ENCODE results near the gene CASP6. TPM values are rescaled to one million over a fixed set of nuclear protein-coding genes. Genes with fewer than 3 reads are reported as not detected.

The CASP6 gene
- 23.1 and 72.9 TPM in 2 replicates for total RNA-seq (2014; rRNA removed; shearing (Covaris generic))

DNA sequence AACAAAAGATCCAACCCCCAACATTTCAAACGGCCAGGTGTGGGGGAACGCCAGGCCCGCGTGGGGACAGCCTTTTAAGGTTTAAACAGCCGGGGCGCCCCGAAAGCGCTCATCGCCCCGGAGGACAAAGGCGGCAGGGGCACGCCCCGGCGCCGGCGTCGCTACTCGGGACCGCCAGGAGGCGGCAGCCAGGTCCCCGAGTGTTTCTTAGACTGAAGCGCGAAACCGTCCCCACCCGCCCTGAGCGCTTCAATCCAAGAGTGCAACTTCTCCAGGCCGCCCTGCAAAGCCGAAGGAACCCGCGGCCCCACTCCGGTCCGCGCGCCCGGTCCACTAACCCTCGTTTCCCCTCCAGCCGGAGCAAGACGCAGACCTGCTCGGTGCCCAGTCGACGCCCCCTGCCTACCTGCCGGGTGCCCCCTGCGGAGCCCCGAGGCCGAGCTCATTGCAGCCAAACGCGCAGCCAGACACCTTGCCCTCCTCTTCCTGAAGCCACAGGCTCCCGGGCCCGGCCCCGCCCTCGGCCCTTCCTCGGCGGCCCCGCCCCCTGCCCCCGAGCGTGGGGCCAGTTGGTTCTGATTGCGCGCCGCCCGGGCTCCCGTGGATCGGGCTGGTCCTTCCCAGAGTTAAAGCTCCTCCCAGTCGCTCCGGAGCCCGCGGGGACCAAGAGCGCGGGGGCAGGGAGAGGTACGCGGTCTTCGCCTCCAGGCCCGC, at the start of gene CASP6:
Gene CASP6, minus strand, starts transcription at position 496 of the 714 bp plus-strand sequence. Its CDS starts 50 bp downstream, at position 446.
- DNase-seq (ENCODE audit: low spot score), result peak; percentile 72
- in situ Hi-C loops (cut with HindIII; ENCODE audit: low sequenced_read_pairs), result no loop called here

- no peak for DNase-seq (ENCODE audit: low spot score)
- in situ Hi-C loops (cut with HindIII; ENCODE audit: low sequenced_read_pairs), result no loop called here
Observed at GRCh38 chr4:109752525-109752924, 49.3 kb upstream of the CASP6 start.

- DNase-seq (ENCODE audit: low spot score), result no peak
- in situ Hi-C loops (cut with HindIII; ENCODE audit: low sequenced_read_pairs), result no loop called here
Observed at GRCh38 chr4:109751852-109752251, 48.6 kb upstream of the CASP6 start.

- no peak for DNase-seq (ENCODE audit: low spot score)
- in situ Hi-C loops (cut with HindIII; ENCODE audit: low sequenced_read_pairs), result no loop called here
Observed at GRCh38 chr4:109750652-109751244, 47.5 kb upstream of the CASP6 start.

DNA sequence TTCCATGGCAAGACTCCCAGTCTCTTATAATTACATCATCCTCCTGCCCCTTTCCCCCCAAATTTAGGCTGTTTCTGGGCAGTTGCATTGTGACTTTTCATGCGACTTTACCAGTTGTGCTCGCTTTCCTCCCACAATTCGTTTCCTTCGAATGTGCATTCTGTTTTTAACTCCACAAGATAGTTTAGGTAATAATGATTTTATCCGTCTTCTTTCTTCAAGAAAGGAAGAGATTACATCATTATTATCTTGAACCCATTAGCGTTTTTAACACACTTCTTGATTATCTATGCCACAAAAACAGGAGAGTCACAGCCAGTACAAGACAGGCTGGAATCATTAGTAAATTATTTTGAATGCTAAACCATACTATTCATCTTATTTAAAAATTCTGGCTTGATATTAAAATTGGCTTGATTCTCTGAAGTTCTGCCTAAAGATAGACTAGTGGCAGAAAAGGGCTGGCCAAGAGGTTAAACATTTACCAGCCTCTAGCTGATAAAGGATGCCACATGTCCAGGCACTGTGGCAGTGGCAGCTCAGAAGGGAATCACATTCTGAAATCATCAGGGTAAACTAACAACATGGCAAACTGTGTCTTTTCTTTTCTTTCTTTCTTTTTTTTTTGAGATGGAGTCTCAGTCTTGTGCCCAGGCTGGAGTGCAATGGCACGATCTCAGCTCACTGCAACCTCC, 46.3 kb upstream of the CASP6 start:
- in situ Hi-C loops (cut with HindIII; ENCODE audit: low sequenced_read_pairs), result no loop called here
- no peak for DNase-seq (ENCODE audit: low spot score)

- no peak for DNase-seq (ENCODE audit: low spot score)
- in situ Hi-C loops (cut with HindIII; ENCODE audit: low sequenced_read_pairs), result no loop called here
Observed at GRCh38 chr4:109748114-109748513, 44.9 kb upstream of the CASP6 start.

DNA sequence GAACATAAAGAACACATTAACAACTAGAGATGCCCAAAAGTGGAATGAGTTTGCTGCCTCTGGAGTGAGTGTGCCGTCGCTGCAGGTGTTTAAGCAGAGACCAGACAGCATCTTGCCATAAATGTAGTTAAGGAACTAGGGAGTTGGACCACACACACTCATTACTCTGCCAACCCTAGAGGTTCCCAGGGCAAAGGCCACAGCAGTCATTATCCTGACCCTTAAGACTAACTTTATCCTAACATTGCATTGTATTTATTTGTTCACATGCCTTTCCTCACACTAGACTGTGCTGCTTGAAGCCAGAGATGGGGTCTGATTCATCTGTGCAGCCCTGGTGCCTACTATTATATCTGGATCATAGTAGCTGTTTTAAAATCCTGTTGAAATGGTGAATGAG, 43.5 kb upstream of the CASP6 start:
- in situ Hi-C loops (cut with HindIII; ENCODE audit: low sequenced_read_pairs), result no loop called here
- no peak for DNase-seq (ENCODE audit: low spot score)

DNA sequence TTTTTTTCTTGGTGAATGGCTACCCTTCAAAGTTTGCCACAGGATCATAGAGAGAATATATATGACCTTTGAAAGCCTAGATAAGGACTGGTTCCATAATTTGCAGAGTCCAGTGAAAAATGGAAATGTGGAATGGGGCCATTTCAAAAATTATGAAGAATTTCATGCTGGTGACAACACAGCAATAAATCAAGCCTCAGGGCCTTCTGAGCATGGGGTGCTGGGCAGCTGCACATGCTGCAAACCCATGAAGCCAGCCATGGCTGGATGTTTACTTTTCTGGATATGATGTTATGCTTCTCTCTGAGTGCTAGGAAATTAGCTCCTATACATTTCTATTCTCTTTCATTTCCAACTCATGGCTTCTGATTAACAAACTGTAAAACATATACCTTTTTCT, 42.6 kb upstream of the CASP6 start:
- DNase-seq (ENCODE audit: low spot score), result no peak
- in situ Hi-C loops (cut with HindIII; ENCODE audit: low sequenced_read_pairs), result no loop called here

- DNase-seq (ENCODE audit: low spot score), result no peak
- in situ Hi-C loops (cut with HindIII; ENCODE audit: low sequenced_read_pairs), result no loop called here
Observed at GRCh38 chr4:109739547-109739946, 36.3 kb upstream of the CASP6 start.

GRCh38 chr4:109738104-109738872, 35.0 kb upstream of the CASP6 start:
- in situ Hi-C loops (cut with HindIII; ENCODE audit: low sequenced_read_pairs), result no loop called here
- no peak for DNase-seq (ENCODE audit: low spot score)

GRCh38 chr4:109735566-109736365, 32.5 kb upstream of the CASP6 start:
- in situ Hi-C loops (cut with HindIII; ENCODE audit: low sequenced_read_pairs), result no loop called here
- DNase-seq (ENCODE audit: low spot score), result no peak

DNA sequence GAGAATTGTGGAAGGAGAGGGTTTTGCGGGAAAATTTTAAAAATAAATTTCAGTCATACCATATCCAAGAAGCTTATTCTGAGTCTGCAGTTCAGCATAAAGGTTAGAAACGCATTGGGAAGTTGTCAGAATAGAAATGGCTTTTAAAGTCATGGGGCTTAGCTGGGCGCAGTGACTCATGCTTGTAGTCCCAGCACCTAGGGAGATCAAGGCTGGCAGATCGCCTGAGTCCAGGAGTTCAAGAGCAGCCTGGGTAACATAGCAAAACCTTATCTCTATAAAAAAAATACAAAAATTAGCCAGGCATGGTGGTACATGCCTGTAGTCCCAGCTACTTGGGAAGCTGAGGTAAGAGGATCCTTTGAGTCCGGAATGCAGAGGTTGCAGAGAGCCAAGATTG, 30.5 kb upstream of the CASP6 start:
- in situ Hi-C loops (cut with HindIII; ENCODE audit: low sequenced_read_pairs), result no loop called here
- DNase-seq (ENCODE audit: low spot score), result no peak

- in situ Hi-C loops (cut with HindIII; ENCODE audit: low sequenced_read_pairs), result no loop called here
- DNase-seq (ENCODE audit: low spot score), result no peak
Observed at GRCh38 chr4:109730619-109731545, 27.6 kb upstream of the CASP6 start.

DNA sequence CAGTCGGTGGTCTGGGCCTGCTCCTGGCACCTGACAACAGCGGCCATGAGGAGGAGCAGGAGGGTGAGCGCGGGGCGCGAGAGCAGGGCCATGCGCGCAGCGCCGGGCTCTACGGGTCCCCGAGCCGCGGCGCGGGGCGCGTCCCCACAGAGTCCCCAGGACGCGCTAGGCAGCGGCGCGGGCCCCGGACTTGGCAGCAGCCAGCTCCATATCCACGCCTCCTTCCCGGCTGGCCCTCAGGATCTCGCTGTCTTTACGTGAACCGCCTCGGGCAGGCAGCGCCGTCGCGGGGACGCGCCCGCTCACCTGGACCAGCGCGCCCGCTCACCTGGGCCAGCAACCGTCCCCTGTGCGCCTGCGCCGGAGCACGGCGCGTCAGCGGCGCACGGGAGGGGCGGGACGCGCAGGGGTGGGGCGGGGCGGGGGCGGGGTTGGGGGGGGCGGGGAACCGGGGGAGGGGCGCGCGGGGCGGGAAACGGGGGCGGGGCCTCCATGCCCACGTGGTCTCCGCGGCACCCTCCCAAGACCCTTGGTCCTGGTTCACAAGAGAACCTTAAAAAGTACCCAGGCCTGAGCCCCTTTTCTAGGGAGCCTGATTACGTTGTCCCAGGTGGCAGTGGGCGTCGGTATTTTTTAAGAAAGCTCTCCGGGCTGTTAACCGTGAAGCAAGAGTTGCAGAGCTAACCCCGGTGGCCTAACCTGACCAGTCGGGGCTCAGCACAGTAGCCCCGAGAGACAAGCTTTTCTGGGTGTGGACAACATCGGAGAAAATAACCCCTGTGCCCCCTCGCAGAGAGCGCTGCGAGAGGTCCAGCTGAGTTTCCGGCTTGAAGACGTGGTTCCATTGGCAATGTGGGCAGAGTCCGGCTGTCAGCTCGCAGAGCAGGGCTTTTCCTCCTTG, 26.7 kb upstream of the CASP6 start, which contains the start of gene PLA2G12A:
Gene PLA2G12A, minus strand, starts transcription at position 353 of the 901 bp plus-strand sequence. Its CDS starts 261 bp downstream, at position 92.
- in situ Hi-C loops (cut with HindIII; ENCODE audit: low sequenced_read_pairs), result no loop called here
- DNase-seq (ENCODE audit: low spot score), result peak; percentile 82

GRCh38 chr4:109729117-109729717, 26.0 kb upstream of the CASP6 start:
- DNase-seq (ENCODE audit: low spot score), result peak; percentile 24
- in situ Hi-C loops (cut with HindIII; ENCODE audit: low sequenced_read_pairs), result no loop called here

- in situ Hi-C loops (cut with HindIII; ENCODE audit: low sequenced_read_pairs), result no loop called here
- no peak for DNase-seq (ENCODE audit: low spot score)
Observed at GRCh38 chr4:109728385-109728784, 25.1 kb upstream of the CASP6 start.

Measured in G401 (cell line).